ENCODE measurements around the gene CAVIN3. TPM values are rescaled to one million over a fixed set of nuclear protein-coding genes. Genes with fewer than 3 reads are reported as not detected.

CAVIN3 gene
- total and polyA plus RNA-seq, 8 donors = 12.8 to 166 (median 54.2) TPM

GRCh38 chr11:6271598-6271997 lies 48.7 kb downstream of the CAVIN3 start:
- TF ChIP-seq EP300 (IDR thresholded peaks at IDR 0.05) (no peak), CTCF (IDR thresholded peaks at IDR 0.05) (no peak), POLR2AphosphoS5 (IDR thresholded peaks at IDR 0.05) (no peak), POLR2A (IDR thresholded peaks at IDR 0.05) (no peak)
- Histone ChIP-seq H3K4me1 (no peaks in the 10 kb centered on the region), H3K27ac (no peak overlapping the region), H3K9me3 (peaks cover 0 to 8% (median 1%) of the 10 kb centered on the region in 4 donors), H3K4me3 (no peak overlapping the region), H3K27me3 (peaks cover 0 to 12% (median 0%) of the 10 kb centered on the region in 3 donors), H3K36me3 (peaks cover 0 to 17% (median 8%) of the 10 kb centered on the region in 4 donors)
- WGBS, 5 donors = 55 to 78% (median 60%) methylated on average over 2 to 3 of the region's 3 CpGs
- intact Hi-C loops (cut with DNase I; ENCODE audit: low total_unique reads) = no loop called here
- DNase-seq = no peak

GRCh38 chr11:6270584-6271246 lies 49.6 kb downstream of the CAVIN3 start:
- DNase-seq = no peak
- Histone ChIP-seq H3K4me3 (no peak overlapping the region), H3K9me3 (no peaks in the 10 kb centered on the region), H3K27ac (no peak overlapping the region), H3K4me1 (no peaks in the 10 kb centered on the region), H3K27me3 (peaks cover 0 to 12% (median 0%) of the 10 kb centered on the region in 3 donors), H3K36me3 (peaks cover 0 to 17% (median 8%) of the 10 kb centered on the region in 4 donors)
- TF ChIP-seq EP300 (IDR thresholded peaks at IDR 0.05) (no peak), CTCF (IDR thresholded peaks at IDR 0.05) (no peak)
- intact Hi-C loops (cut with DNase I; ENCODE audit: low total_unique reads) = no loop called here
- WGBS, 5 donors = 87 to 92% (median 88%) methylated on average over 41 of the region's 41 CpGs

- Histone ChIP-seq H3K4me3 (no peak overlapping the region), H3K27me3 (peaks cover 0 to 12% (median 0%) of the 10 kb centered on the region in 3 donors), H3K9me3 (no peaks in the 10 kb centered on the region), H3K27ac (no peak overlapping the region), H3K36me3 (peaks cover 0 to 17% (median 8%) of the 10 kb centered on the region in 4 donors), H3K4me1 (no peaks in the 10 kb centered on the region)
- no peak for TF ChIP-seq POLR2AphosphoS5 (IDR thresholded peaks at IDR 0.05)
- TF ChIP-seq CTCF (IDR thresholded peaks at IDR 0.05) = no peak
- TF ChIP-seq EP300 (IDR thresholded peaks at IDR 0.05) = no peak
- no peak for TF ChIP-seq POLR2A (IDR thresholded peaks at IDR 0.05)
- 88 to 93% (median 92%) methylated on average over 24 of the region's 24 CpGs for WGBS, 5 donors
- intact Hi-C loops (cut with DNase I; ENCODE audit: low total_unique reads) = loop anchor here (10.0 kb wide), 1 partner anchor 45 kb away; no protein-coding TSS in a partner anchor
- DNase-seq = no peak
Measured at GRCh38 chr11:6269994-6270393, 50.3 kb downstream of the CAVIN3 start.

Other genes with a start within 250 kb of the CAVIN3 start
- gene OR56B4, start 212.8 kb downstream of the CAVIN3 start, total RNA-seq = not detected
- gene OR56B4, start 212.8 kb downstream of the CAVIN3 start, polyA plus RNA-seq = under 1 TPM in 1 of 3 donors, not detected in 2; 0.61 TPM
- not detected for gene OR52B2, start 150.2 kb downstream of the CAVIN3 start, total RNA-seq
- gene OR52B2, start 150.2 kb downstream of the CAVIN3 start, polyA plus RNA-seq = not detected
- gene OR52W1, start 121.3 kb downstream of the CAVIN3 start, total RNA-seq = not detected
- gene OR52W1, start 121.3 kb downstream of the CAVIN3 start, polyA plus RNA-seq = not detected
- not detected for gene C11orf42, start 114.9 kb downstream of the CAVIN3 start, total RNA-seq
- gene C11orf42, start 114.9 kb downstream of the CAVIN3 start, polyA plus RNA-seq = not detected
- 100 to 1,000 TPM in 2 of 5 donors, 10 to 100 TPM in 3; 22.9 to 324 (median 44.6) TPM for gene FHIP1B, start 85.9 kb downstream of the CAVIN3 start, total RNA-seq
- 10 to 100 TPM; 17.0 to 32.1 (median 19.6) TPM for gene FHIP1B, start 85.9 kb downstream of the CAVIN3 start, polyA plus RNA-seq
- not detected for gene CNGA4, start 81.4 kb downstream of the CAVIN3 start, total RNA-seq
- gene CNGA4, start 81.4 kb downstream of the CAVIN3 start, polyA plus RNA-seq = under 1 TPM in 1 of 3 donors, not detected in 2; 0.08 TPM
- gene CCKBR, start 60.7 kb downstream of the CAVIN3 start, total RNA-seq = 10 to 100 TPM in 4 of 5 donors, not detected in 1; 17.5 to 47.8 (median 30.2) TPM
- gene CCKBR, start 60.7 kb downstream of the CAVIN3 start, polyA plus RNA-seq = 10 to 100 TPM in 1 of 3 donors, 1 to 10 TPM in 2; 6.5 to 11.5 (median 7.5) TPM
- 10 to 100 TPM in 3 of 5 donors, 1 to 10 TPM in 2; 7.6 to 66.9 (median 31.4) TPM for gene SMPD1, start 70.0 kb upstream of the CAVIN3 start, total RNA-seq
- 10 to 100 TPM; 16.0 to 20.2 (median 16.9) TPM for gene SMPD1, start 70.0 kb upstream of the CAVIN3 start, polyA plus RNA-seq
- gene APBB1, start 98.6 kb upstream of the CAVIN3 start, total RNA-seq = 10 to 100 TPM; 19.4 to 60.1 (median 26.6) TPM
- 10 to 100 TPM; 18.8 to 22.8 (median 19.5) TPM for gene APBB1, start 98.6 kb upstream of the CAVIN3 start, polyA plus RNA-seq
- 10 to 100 TPM in 1 of 5 donors, not detected in 4; 27.2 TPM for gene HPX, start 120.5 kb upstream of the CAVIN3 start, total RNA-seq
- gene HPX, start 120.5 kb upstream of the CAVIN3 start, polyA plus RNA-seq = 1 to 10 TPM in 2 of 3 donors, under 1 TPM in 1; 0.31 to 2.0 (median 1.5) TPM
- gene TRIM3, start 153.4 kb upstream of the CAVIN3 start, total RNA-seq = 100 to 1,000 TPM in 1 of 5 donors, 10 to 100 TPM in 4; 10.9 to 474 (median 34.2) TPM
- gene TRIM3, start 153.4 kb upstream of the CAVIN3 start, polyA plus RNA-seq = 10 to 100 TPM; 12.8 to 50.1 (median 16.7) TPM
- gene ARFIP2, start 160.8 kb upstream of the CAVIN3 start, total RNA-seq = 10 to 100 TPM; 44.0 to 91.1 (median 76.4) TPM
- gene ARFIP2, start 160.8 kb upstream of the CAVIN3 start, polyA plus RNA-seq = 10 to 100 TPM; 44.8 to 69.7 (median 52.0) TPM
- gene TIMM10B, start 161.0 kb upstream of the CAVIN3 start, total RNA-seq = 100 to 1,000 TPM in 1 of 5 donors, 10 to 100 TPM in 3, 1 to 10 TPM in 1; 9.3 to 103 (median 25.9) TPM
- gene TIMM10B, start 161.0 kb upstream of the CAVIN3 start, polyA plus RNA-seq = 10 to 100 TPM; 14.9 to 25.8 (median 25.3) TPM
- gene DNHD1, start 176.8 kb upstream of the CAVIN3 start, total RNA-seq = 10 to 100 TPM; 10.6 to 45.1 (median 24.0) TPM
- 1 to 10 TPM; 1.8 to 4.8 (median 2.6) TPM for gene DNHD1, start 176.8 kb upstream of the CAVIN3 start, polyA plus RNA-seq

Measured in stomach (tissue), 9 donors.